GM21723 (cell line): ENCODE results near the gene SPATC1L.
A peak's percentile ranks its signal among the peaks of the same experiment; 100 is the strongest.
"Not testable (repeated sequence)": the region's sequence is repeated elsewhere in the genome, so short reads cannot be mapped to it uniquely, and the experiment has no call there.

ENCODE experiments used
- ATAC-seq: cut with Tn5 transposase; IDR thresholded peaks from one replicate; pipeline ENCODE4 v1.9.1; 2021; ENCODE audit warnings: mild to moderate bottlenecking, moderate library complexity; ENCODE audit not compliant: unreplicated experiment

SPATC1L gene

DNA sequence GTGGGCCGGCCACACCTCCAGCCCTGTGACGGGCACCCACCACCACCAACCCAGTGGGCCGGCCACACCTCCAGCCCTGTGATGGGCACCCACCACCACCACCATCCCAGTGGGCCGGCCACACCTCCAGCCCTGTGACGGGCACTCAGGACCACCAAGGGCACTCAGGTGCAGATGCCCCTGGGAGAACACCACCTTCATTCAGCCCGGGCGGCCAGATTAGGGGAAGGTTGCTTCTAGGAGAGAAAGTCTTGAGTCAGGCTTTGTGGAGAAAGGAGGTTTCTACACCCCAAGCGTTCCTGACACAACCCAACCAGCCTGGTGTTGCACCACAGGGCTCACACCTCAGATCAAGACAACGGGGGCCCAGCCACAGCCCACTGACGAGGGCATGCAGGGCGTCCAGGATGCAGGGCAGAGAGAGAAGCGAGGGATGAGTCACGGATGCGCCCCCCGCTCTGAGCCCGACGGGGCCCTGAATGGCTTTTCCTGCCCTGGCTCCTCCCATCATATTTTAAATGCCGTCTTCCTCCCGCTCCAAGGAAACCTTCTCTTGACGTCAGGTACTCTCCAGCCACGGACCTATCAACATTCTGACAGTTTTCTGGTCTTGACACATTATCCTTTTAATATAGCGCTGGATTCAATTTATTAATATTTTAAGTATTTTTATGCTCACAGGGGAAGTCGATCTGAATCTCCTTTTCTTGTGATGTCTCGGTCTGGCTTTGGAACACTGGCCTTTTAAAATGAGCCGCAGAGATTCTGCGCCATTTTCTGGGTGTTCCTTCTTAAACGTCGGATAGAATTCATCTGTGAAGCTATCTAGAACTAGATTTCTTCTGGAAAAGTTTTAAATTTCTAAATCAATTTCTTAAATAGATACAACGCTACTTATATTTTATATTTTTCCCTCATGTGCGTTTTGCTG is 631 bp upstream of the SPATC1L start:
- ATAC-seq, result peak; percentile 50

GRCh38 chr21:46183337-46183909 is 836 bp downstream of the SPATC1L start:
- not testable (repeated sequence) for ATAC-seq

GRCh38 chr21:46182548-46183336 is 1.5 kb downstream of the SPATC1L start:
- no peak for ATAC-seq

GRCh38 chr21:46181953-46182547 is 2.2 kb downstream of the SPATC1L start:
- ATAC-seq, result no peak

- ATAC-seq, result no peak
Measured at GRCh38 chr21:46181436-46181835, 2.8 kb downstream of the SPATC1L start.

DNA sequence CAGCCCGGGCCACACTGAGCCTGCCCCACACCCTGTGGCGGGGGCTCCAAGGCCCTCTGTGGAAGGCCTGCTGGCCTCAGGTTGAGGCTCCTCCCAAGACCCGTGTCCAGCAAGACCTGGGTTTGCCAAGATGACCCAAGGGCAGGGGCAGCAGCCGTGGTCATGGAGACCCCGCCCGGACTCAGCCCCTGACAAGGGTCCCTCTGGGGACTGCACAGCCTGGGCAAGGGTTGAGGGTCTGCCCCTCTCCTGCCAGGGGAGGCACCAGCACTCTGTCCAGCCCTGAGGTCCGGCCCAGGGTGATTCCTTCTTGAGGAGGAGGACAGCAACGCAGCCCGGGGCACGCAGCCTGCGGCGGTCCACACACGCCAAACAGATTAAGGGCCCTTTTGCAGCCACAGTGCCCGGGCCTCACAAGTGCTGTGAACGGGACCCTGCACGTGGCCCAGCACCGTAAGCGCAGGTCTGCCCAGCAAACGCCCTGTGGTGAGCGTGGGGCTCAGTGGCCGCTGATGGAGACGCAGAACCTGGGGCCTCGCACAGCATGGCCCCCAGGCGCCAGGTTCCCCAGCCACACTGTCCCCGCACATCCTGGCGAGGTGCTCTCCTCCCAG is 3.4 kb downstream of the SPATC1L start:
- ATAC-seq, result no peak

DNA sequence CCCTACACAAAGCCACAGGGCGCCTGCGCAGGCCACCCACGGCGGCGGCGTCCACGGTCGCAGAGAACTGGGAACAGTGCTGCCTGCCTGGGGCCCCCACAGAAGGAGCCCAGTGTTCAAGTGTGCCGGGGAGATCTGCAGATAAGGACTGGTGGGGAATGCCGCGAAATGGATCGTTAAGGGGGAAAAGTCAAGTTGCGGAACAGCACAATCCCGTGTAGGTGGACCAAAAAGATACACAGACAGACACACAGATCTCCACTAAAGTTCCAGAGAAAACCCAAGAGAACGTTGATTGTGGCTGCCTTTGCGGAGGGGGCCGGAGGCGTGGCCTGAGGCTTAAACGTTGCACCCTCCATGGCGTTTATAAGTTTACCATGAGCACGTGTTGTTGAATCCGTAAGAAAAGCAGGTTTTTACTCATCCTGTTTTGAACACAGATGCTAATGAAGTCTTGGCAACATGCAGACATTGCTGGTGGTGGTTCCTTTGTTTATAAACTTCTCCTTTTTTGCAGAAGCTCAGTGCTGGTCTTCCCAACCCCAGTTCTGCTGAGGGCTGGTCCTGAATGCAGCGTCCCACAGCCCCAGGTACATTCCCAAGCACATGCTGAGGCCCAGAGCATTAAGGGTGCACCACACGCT is 4.1 kb downstream of the SPATC1L start:
- ATAC-seq, result no peak

DNA sequence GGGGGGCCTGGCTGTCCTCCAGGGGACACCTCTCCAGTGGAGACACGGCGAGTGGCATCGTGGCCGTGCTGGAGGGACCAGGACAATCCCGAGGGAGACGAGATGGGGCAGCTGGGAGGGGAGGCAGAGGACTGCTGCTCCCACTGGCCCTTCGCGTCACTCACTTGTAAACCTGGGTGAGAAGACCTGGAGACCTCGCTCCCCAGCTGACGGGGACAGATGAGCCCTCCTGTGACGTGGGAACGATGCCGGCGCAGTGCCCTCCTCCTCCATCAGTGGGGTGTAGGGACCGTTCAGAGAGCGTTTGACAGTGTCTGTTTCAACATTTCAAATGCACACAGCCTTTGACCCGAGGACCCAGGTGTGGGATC is 4.6 kb downstream of the SPATC1L start:
- ATAC-seq, result no peak

DNA sequence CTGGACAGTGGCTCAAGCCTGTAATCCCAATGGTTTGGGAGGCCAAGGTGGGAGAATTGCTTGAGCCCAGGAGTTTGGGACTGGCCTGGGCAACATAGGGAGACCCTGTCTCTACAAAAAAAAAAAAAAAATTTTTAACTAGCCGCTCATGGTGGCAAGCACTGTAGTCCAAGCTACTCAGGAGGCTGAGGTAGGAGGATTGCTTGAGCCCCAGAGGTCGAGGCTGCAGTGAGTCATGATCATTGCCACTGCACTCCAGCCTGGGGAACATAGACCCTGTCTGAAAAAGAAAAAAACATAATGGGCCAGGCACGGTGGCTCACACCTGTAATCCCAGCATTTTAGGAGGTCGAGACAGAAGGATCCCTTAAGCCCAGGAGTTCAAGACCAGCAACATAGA is 5.3 kb downstream of the SPATC1L start:
- no peak for ATAC-seq

- ATAC-seq, result not testable (repeated sequence)
Measured at GRCh38 chr21:46176443-46177129, 7.7 kb downstream of the SPATC1L start.

- no peak for ATAC-seq
Measured at GRCh38 chr21:46173573-46173972, 10.7 kb downstream of the SPATC1L start.

GRCh38 chr21:46172863-46173528 is 11.3 kb downstream of the SPATC1L start:
- no peak for ATAC-seq

GRCh38 chr21:46171996-46172862 is 12.0 kb downstream of the SPATC1L start:
- no peak for ATAC-seq

DNA sequence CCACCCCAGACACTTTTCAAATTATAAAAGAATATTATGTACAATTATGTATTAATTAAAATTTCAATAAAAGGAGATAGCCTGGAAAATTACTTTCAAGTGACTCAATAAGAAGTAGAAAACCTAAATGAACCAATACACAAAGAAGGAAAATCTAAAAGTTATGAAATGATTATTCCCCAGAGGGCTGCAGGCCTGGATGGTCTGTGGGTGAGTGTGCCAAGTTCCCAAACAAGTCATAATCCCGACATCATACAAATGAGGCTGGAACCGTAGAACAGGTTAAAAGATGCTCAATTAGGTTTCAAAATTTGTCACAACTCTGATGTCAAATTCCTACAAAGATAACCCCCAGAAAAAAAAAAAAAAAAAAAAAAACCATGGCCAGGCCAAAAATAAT is 12.7 kb downstream of the SPATC1L start:
- no peak for ATAC-seq

DNA sequence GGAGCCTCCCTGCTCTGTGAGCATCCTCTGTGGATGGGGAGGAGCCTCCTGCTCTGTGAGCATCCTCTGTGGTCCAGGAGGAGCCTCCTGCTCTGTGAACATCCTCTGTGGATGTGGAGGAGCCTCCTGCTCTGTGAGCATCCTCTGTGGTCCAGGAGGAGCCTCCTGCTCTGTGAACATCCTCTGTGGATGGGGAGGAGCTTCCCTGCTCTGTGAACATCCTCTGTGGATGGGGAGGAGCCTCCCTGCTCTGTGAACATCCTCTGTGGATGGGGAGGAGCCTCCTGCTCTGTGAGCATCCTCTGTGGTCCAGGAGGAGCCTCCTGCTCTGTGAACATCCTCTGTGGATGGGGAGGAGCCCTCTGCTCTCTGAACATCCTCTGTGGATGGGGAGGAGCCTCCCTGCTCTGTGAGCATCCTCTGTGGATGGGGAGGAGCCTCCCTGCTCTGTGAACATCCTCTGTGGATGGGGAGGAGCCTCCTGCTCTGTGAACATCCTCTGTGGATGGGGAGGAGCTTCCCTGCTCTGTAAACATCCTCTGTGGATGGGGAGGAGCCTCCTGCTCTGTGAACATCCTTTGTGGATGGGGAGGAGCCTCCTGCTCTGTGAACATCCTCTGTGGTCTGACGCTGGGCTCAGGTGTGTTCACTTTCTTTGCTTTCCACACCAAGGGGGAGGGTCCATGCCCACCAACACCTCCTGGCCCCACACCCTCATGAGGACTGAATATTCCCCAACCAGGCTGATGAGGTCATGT is 13.6 kb downstream of the SPATC1L start:
- not testable (repeated sequence) for ATAC-seq

DNA sequence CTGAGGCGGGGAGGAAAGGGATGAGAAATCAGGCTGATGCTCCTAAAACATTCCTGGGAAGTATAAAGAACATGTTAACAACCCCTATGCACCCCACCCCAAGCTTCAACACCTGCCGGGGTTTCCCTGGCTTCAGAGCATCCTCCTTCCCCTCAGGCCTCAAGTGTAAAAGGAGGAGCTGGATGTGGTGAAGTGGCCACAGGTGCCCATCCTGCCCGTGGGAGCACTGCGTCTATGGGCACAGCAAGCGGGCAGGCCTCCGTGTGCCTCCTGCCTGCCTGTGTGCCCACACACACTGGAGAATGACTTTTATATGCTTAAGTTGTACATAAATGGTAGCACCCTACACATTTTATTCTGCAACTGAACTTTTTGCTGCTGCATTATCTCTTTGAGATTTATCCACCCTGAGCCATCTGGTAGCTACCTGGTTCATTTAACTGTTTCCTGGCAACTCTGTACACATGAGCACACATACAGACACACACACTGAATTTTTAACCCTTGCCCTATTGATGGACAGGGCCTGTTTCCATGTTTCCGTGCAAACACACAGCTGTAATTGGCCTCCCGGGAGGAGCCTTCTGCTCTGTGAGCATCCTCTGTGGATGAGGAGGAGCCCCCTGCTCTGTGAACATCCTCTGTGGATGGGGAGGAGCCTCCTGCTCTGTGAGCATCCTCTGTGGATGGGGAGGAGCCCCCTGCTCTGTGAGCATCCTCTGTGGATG is 15.4 kb downstream of the SPATC1L start:
- no peak for ATAC-seq

- ATAC-seq, result no peak
Measured at GRCh38 chr21:46168238-46168637, 16.0 kb downstream of the SPATC1L start.
